SK-N-SH treated with all-trans-retinoic acid at 6 μM for 48 hours (cell line): Measurements from ENCODE around the gene CMKLR1.

Source experiments
- CSRNP3 ChIP-seq: fragments of 250-450 bp; sonication (Bioruptor Pico); IDR thresholded peaks from 2 replicates; pipeline ENCODE4 v1.5.1; 2021; ENCODE audit warnings: mild to moderate bottlenecking, moderate library complexity
- OSR1 ChIP-seq: fragments of 250-450 bp; sonication (Bioruptor Pico); IDR thresholded peaks from 2 replicates; pipeline ENCODE4 v1.8.0; 2022; ENCODE audit warnings: moderate library complexity, mild to moderate bottlenecking, inconsistent platforms
- TOX ChIP-seq: fragments of 250-450 bp; sonication (Bioruptor Pico); IDR thresholded peaks from 2 replicates; pipeline ENCODE4 v1.8.0; 2021; ENCODE audit warnings: mild to moderate bottlenecking, moderate library complexity, borderline replicate concordance
- TF ChIP-seq, protein P1 (sequence below): fragments of 250-450 bp; sonication (Bioruptor Pico); IDR thresholded peaks from 2 replicates; pipeline ENCODE4 v1.8.0; 2020; ENCODE audit warnings: mild to moderate bottlenecking, moderate library complexity, borderline replicate concordance

GRCh38 chr12:108253540-108253939 lies 85.6 kb downstream of the CMKLR1 start:
- no peak for TF ChIP-seq OSR1 (CRISPR knock-in tag)
- TF ChIP-seq, protein P1, sequence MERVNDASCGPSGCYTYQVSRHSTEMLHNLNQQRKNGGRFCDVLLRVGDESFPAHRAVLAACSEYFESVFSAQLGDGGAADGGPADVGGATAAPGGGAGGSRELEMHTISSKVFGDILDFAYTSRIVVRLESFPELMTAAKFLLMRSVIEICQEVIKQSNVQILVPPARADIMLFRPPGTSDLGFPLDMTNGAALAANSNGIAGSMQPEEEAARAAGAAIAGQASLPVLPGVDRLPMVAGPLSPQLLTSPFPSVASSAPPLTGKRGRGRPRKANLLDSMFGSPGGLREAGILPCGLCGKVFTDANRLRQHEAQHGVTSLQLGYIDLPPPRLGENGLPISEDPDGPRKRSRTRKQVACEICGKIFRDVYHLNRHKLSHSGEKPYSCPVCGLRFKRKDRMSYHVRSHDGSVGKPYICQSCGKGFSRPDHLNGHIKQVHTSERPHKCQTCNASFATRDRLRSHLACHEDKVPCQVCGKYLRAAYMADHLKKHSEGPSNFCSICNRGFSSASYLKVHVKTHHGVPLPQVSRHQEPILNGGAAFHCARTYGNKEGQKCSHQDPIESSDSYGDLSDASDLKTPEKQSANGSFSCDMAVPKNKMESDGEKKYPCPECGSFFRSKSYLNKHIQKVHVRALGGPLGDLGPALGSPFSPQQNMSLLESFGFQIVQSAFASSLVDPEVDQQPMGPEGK (CRISPR knock-in tag): no peak
- no peak for TF ChIP-seq CSRNP3 (CRISPR knock-in tag)
- TF ChIP-seq TOX (CRISPR knock-in tag): no peak
